Ishikawa (cell line): Measurements from ENCODE around the gene PTPRN2.

Experiments used
- CEBPB ChIP-seq: IDR thresholded peaks from 2 replicates; pipeline ENCODE4 v1.6.1; 2012
- CREB1 ChIP-seq: IDR thresholded peaks from 2 replicates; pipeline ENCODE4 v1.6.1; 2012; ENCODE audit warnings: low read depth
- EGR1 ChIP-seq: IDR thresholded peaks from 2 replicates; pipeline ENCODE4 v1.6.1; 2012
- RAD21 ChIP-seq: IDR thresholded peaks from 2 replicates; pipeline ENCODE4 v1.6.1; 2012; ENCODE audit warnings: low read depth
- TAF1 ChIP-seq: IDR thresholded peaks from 2 replicates; pipeline ENCODE4 v1.6.1; 2012; ENCODE audit warnings: low read depth, mild to moderate bottlenecking
- TCF12 ChIP-seq: IDR thresholded peaks from 2 replicates; pipeline ENCODE4 v1.6.1; 2012; ENCODE audit warnings: low read depth
- TF ChIP-seq, protein P1 (sequence below): IDR thresholded peaks from 2 replicates; pipeline ENCODE4 v1.6.1; 2012; ENCODE audit warnings: low read depth, mild to moderate bottlenecking
- TF ChIP-seq, protein P2 (sequence below): IDR thresholded peaks from 2 replicates; pipeline ENCODE4 v1.6.1; 2012

DNA sequence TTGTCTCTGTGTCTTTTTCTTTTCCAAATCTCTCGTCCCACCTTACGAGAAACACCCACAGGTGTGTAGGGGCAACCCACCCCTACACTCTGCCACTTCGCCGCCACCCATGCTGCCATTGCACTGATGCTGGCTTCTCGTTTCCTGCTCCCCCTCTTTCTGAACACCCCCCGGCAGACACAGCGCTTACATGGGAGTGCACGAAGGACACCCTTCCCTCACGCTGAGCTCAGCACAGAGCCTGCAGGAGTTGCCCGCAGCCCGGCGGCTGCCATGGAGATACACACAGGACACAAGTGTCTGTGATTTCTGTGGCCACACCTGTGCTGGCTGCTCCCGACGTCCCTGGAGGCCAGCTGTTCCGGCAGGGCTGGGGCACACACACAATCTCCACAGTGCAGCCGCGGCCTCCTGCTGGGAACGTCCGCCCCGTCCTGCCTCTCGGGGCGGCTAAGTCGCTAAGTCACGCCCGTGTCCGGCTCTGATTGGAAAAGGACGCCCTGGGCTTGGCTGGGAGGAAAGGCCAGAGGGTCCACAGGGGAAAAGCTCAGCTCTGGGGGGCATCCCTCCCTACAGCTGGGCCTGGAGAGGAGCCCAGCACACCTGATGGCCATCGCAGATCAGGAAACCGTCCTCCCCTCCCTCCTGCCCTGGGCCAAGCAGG is 349.8 kb downstream of the PTPRN2 start:
- TF ChIP-seq CREB1 (no peak), TCF12 (no peak), CEBPB (no peak), TAF1 (no peak), EGR1 (no peak), RAD21 (no peak)
- TF ChIP-seq, protein P1, sequence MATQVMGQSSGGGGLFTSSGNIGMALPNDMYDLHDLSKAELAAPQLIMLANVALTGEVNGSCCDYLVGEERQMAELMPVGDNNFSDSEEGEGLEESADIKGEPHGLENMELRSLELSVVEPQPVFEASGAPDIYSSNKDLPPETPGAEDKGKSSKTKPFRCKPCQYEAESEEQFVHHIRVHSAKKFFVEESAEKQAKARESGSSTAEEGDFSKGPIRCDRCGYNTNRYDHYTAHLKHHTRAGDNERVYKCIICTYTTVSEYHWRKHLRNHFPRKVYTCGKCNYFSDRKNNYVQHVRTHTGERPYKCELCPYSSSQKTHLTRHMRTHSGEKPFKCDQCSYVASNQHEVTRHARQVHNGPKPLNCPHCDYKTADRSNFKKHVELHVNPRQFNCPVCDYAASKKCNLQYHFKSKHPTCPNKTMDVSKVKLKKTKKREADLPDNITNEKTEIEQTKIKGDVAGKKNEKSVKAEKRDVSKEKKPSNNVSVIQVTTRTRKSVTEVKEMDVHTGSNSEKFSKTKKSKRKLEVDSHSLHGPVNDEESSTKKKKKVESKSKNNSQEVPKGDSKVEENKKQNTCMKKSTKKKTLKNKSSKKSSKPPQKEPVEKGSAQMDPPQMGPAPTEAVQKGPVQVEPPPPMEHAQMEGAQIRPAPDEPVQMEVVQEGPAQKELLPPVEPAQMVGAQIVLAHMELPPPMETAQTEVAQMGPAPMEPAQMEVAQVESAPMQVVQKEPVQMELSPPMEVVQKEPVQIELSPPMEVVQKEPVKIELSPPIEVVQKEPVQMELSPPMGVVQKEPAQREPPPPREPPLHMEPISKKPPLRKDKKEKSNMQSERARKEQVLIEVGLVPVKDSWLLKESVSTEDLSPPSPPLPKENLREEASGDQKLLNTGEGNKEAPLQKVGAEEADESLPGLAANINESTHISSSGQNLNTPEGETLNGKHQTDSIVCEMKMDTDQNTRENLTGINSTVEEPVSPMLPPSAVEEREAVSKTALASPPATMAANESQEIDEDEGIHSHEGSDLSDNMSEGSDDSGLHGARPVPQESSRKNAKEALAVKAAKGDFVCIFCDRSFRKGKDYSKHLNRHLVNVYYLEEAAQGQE, result no peak
- TF ChIP-seq, protein P2, sequence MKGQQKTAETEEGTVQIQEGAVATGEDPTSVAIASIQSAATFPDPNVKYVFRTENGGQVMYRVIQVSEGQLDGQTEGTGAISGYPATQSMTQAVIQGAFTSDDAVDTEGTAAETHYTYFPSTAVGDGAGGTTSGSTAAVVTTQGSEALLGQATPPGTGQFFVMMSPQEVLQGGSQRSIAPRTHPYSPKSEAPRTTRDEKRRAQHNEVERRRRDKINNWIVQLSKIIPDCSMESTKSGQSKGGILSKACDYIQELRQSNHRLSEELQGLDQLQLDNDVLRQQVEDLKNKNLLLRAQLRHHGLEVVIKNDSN, result no peak
